ENCODE measurements around the gene SIGLEC1. TPM values are rescaled to one million over a fixed set of nuclear protein-coding genes. Genes with fewer than 3 reads are reported as not detected.

SIGLEC1 gene
- total and polyA plus RNA-seq, 10 of the 15 experiments (the other 5 are each of a cell fraction or from before 2014, with no cell fraction given), result 0.05 TPM; not detected in 9

- no peak for TF ChIP-seq ZBTB40 (IDR thresholded peaks at IDR 0.05; ENCODE audit: borderline replicate concordance)
- no peak for TF ChIP-seq RELA (IDR thresholded peaks at IDR 0.05; ENCODE audit: borderline replicate concordance, partially characterized antibody)
- no peak for TF ChIP-seq TCF7 (IDR thresholded peaks at IDR 0.05; ENCODE audit: borderline replicate concordance)
- no peak for TF ChIP-seq RFX5 (IDR thresholded peaks at IDR 0.05; ENCODE audit: low read depth, low read length)
- TF ChIP-seq SUZ12 (IDR thresholded peaks at IDR 0.05; ENCODE audit: unreplicated experiment), result no peak
- no peak for TF ChIP-seq NBN (IDR thresholded peaks at IDR 0.05)
- TF ChIP-seq FOXM1 (IDR thresholded peaks at IDR 0.05; ENCODE audit: low read depth, low read length), result no peak
These were observed 2.4 kb downstream of the SIGLEC1 start (continued) for GRCh38 chr20:3710011-3710466.

DNA sequence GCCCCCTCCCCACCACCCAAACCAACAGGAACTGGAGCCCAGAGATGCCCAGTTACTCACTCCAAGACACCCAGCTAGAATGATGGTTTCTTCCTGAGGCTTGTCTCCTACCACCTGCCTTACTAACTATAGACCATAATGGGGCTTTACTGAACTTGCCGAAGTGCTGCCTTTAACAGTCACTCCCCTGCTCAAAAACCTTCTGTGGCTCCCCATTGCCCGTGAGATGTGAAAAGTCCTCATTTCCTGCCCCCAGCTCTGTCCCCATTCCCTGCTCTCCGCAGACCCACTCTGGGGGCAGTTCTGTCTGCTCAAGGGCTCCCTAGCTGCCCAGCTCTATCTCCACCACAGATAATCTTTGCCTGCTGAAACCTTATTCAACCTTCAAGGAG, 4.9 kb downstream of the SIGLEC1 start:
- FAIRE-seq (no peak), DNase-seq (ENCODE audit: low read depth, low spot score) (no peak), ATAC-seq (no peak)
- H3K9me3 ChIP-seq (replicated peaks; ENCODE audit: control insufficient read depth, insufficient read depth, low read length), result no peaks in the 10 kb centered on the region
- 34% methylated on average over 3 of the region's 3 CpGs for WGBS (ENCODE audit: insufficient coverage, insufficient replicate concordance, low lambda C conversion rate, missing lambda C conversion rate)
- no peaks in the 10 kb centered on the region for H4K20me1 ChIP-seq (ENCODE audit: control insufficient read depth, insufficient read depth)
- BruUV-seq (replicated peaks), result no TSS peak
- POLR2A ChIA-PET, result interaction anchor here (0.9 kb wide), 1 partner anchor 29 kb away, joined by 3 read pairs; no protein-coding TSS in a partner anchor
- H2AFZ ChIP-seq (ENCODE audit: control insufficient read depth, low read depth, low read length), result no peak overlapping the region
- SMC1A ChIA-PET (ENCODE audit: uncharacterized antibody, unreplicated experiment), result interaction anchor here (0.6 to 1.6 kb wide), 2 partner anchors 145 to 443 kb away, joined by 3 to 4 read pairs; no protein-coding TSS in a partner anchor
- no peak overlapping the region for H3K9ac ChIP-seq (ENCODE audit: control insufficient read depth, insufficient read depth, low read length)
- H3K4me1 ChIP-seq (ENCODE audit: control insufficient read depth, insufficient read depth, low read length), result peaks cover 5% of the 10 kb centered on the region
- no peaks in the 10 kb centered on the region for H3K36me3 ChIP-seq (ENCODE audit: control insufficient read depth in 2 of 2, insufficient read depth in 2 of 2, low read length in 1 of 2)
- peaks cover 0 to 2% of the 10 kb centered on the region in 2 experiments; a peak in 2 of 4 replicates for H3K27me3 ChIP-seq (replicated peaks in 1 of 2; ENCODE audit: control insufficient read depth in 2 of 2, insufficient read depth in 2 of 2, low read length in 1 of 2)
- H3K4me3 ChIP-seq, result no peak overlapping the region
- H3K79me2 ChIP-seq (ENCODE audit: control insufficient read depth, insufficient read depth, low read length), result no peaks in the 10 kb centered on the region
- TF ChIP-seq IRF5 (IDR thresholded peaks at IDR 0.05; ENCODE audit: borderline replicate concordance), result no peak
- TF ChIP-seq CREB1 (IDR thresholded peaks at IDR 0.05; ENCODE audit: low read depth), result no peak
- TF ChIP-seq WRNIP1 (IDR thresholded peaks at IDR 0.05; ENCODE audit: borderline replicate concordance, low read depth, low read length), result no peak
- TF ChIP-seq SMAD1 (IDR thresholded peaks at IDR 0.05; ENCODE audit: low read depth, partially characterized antibody), result no peak
- no peak for TF ChIP-seq MAX (IDR thresholded peaks at IDR 0.05; ENCODE audit: low read depth, low read length)
- TF ChIP-seq LARP7 (IDR thresholded peaks at IDR 0.05), result no peak
- no peak for TF ChIP-seq SMARCA5 (IDR thresholded peaks at IDR 0.05)
- CTCF ChIA-PET, result interaction anchor here (1.3 to 2.3 kb wide), 5 partner anchors 9 to 144 kb away, joined by 3 to 12 read pairs (median 5); no protein-coding TSS in a partner anchor
- H3K4me2 ChIP-seq (ENCODE audit: control insufficient read depth, insufficient read depth), result no peak overlapping the region
- no peak overlapping the region for H3K27ac ChIP-seq (ENCODE audit: control insufficient read depth, insufficient read depth)
- in situ Hi-C loops (cut with MboI) (no loop called here), intact Hi-C loops (cut with micrococcal nuclease; ENCODE audit: unreplicated experiment) (no loop called here)
- RAD21 ChIA-PET (ENCODE audit: unreplicated experiment), result interaction anchor here (1.0 kb wide), 1 partner anchor 144 kb away, joined by 4 read pairs; no protein-coding TSS in a partner anchor
